ENCODE results near the gene ZNF526. TPM values are rescaled to one million over a fixed set of nuclear protein-coding genes. Genes with fewer than 3 reads are reported as not detected.
A peak's percentile ranks its signal among the peaks of the same experiment; 100 is the strongest.

ZNF526 gene
- total and polyA plus RNA-seq, 4 donors, result 1.7 to 8.8 (median 3.8) TPM

- Histone ChIP-seq H3K27ac (ENCODE audit: low read depth in 1 of 2, low read length in 2 of 2) (no peak overlapping the region), H3K4me3 (ENCODE audit: low read depth in 1 of 3, low read length in 3 of 3) (no peak overlapping the region), H3K9me3 (ENCODE audit: control insufficient read depth in 4 of 4, low read length in 3 of 4) (no peaks in the 10 kb centered on the region), H3K36me3 (ENCODE audit: control insufficient read depth in 4 of 4, insufficient read depth in 3 of 4, low read depth in 1 of 4, low read length in 3 of 4) (peaks cover 0 to 12% (median 5%) of the 10 kb centered on the region in 4 donors), H3K9ac (ENCODE audit: low read depth in 1 of 2, low read length in 2 of 2) (no peak overlapping the region), H3K27me3 (ENCODE audit: control insufficient read depth in 4 of 4, insufficient read depth in 4 of 4, low read length in 3 of 4) (no peaks in the 10 kb centered on the region), H3K4me1 (ENCODE audit: control insufficient read depth in 4 of 4, insufficient read depth in 4 of 4, low read length in 3 of 4) (peaks cover 17 to 57% (median 31%) of the 10 kb centered on the region in 4 donors)
- TF ChIP-seq SP1 (IDR thresholded peaks at IDR 0.05), result no peak
- TF ChIP-seq FOXA2 (IDR thresholded peaks at IDR 0.05), result no peak
- TF ChIP-seq EGR1 (IDR thresholded peaks at IDR 0.05; ENCODE audit: low read depth in 2 of 2), result no peak
- no peak for TF ChIP-seq HNF4A (conservative IDR thresholded peaks at IDR 0.05)
- 93% methylated on average over 41 of the region's 41 CpGs for WGBS
- no peak for DNase-seq (ENCODE audit: low spot score)
Measured at GRCh38 chr19:42248270-42249148, 28.4 kb downstream of the ZNF526 start.

- H3K36me3 ChIP-seq (ENCODE audit: control insufficient read depth in 4 of 4, insufficient read depth in 3 of 4, low read depth in 1 of 4, low read length in 3 of 4), result peaks cover 0 to 12% (median 5%) of the 10 kb centered on the region in 4 donors
- TF ChIP-seq HNF4A (conservative IDR thresholded peaks at IDR 0.05) (no peak), SP1 (IDR thresholded peaks at IDR 0.05) (no peak), GABPA (IDR thresholded peaks at IDR 0.05 in 1 of 2, conservative IDR thresholded peaks at IDR 0.05 in 1 of 2) (no peak), HNF4G (IDR thresholded peaks at IDR 0.05) (no peak), JUND (IDR thresholded peaks at IDR 0.05) (no peak), CTCF (IDR thresholded peaks at IDR 0.05; ENCODE audit: low read depth, low read length, missing input control) (no peak)
- H3K9ac ChIP-seq (ENCODE audit: low read depth in 1 of 2, low read length in 2 of 2), result no peak overlapping the region
- no peaks in the 10 kb centered on the region for H3K27me3 ChIP-seq (ENCODE audit: control insufficient read depth in 4 of 4, insufficient read depth in 4 of 4, low read length in 3 of 4)
- DNase-seq (ENCODE audit: low spot score), result peak; percentile 31
- no peak overlapping the region for H3K27ac ChIP-seq (ENCODE audit: low read depth in 1 of 2, low read length in 2 of 2)
- H3K4me1 ChIP-seq (ENCODE audit: control insufficient read depth in 4 of 4, insufficient read depth in 4 of 4, low read length in 3 of 4), result peaks cover 17 to 52% (median 31%) of the 10 kb centered on the region in 4 donors
- no peaks in the 10 kb centered on the region for H3K9me3 ChIP-seq (ENCODE audit: control insufficient read depth in 4 of 4, low read length in 3 of 4)
- 88% methylated on average over 36 of the region's 36 CpGs for WGBS
- no peak overlapping the region for H3K4me3 ChIP-seq (ENCODE audit: low read depth in 1 of 3, low read length in 3 of 3)
Measured at GRCh38 chr19:42249149-42249750, 29.1 kb downstream of the ZNF526 start.

- no peaks in the 10 kb centered on the region for H3K27me3 ChIP-seq (ENCODE audit: control insufficient read depth in 4 of 4, insufficient read depth in 4 of 4, low read length in 3 of 4)
- peak overlapping the region in 1 of 2 donors; percentile 72 for H3K27ac ChIP-seq (ENCODE audit: low read depth in 1 of 2, low read length in 2 of 2)
- 87% methylated on average over 6 of the region's 6 CpGs for WGBS
- no peak overlapping the region for H3K9ac ChIP-seq (ENCODE audit: low read depth in 1 of 2, low read length in 2 of 2)
- no peak for DNase-seq (ENCODE audit: low spot score)
- no peaks in the 10 kb centered on the region for H3K9me3 ChIP-seq (ENCODE audit: control insufficient read depth in 4 of 4, low read length in 3 of 4)
- H3K36me3 ChIP-seq (ENCODE audit: control insufficient read depth in 4 of 4, insufficient read depth in 3 of 4, low read depth in 1 of 4, low read length in 3 of 4), result peaks cover 0 to 12% (median 5%) of the 10 kb centered on the region in 4 donors
- H3K4me3 ChIP-seq (ENCODE audit: low read depth in 1 of 3, low read length in 3 of 3), result no peak overlapping the region
- H3K4me1 ChIP-seq (ENCODE audit: control insufficient read depth in 4 of 4, insufficient read depth in 4 of 4, low read length in 3 of 4), result peaks cover 17 to 50% (median 30%) of the 10 kb centered on the region in 4 donors
- no peak for TF ChIP-seq REST (IDR thresholded peaks at IDR 0.05)
- TF ChIP-seq TAF1 (conservative IDR thresholded peaks at IDR 0.05), result no peak
- no peak for TF ChIP-seq SP1 (IDR thresholded peaks at IDR 0.05)
- no peak for TF ChIP-seq RXRA (IDR thresholded peaks at IDR 0.05)
- TF ChIP-seq FOXA2 (IDR thresholded peaks at IDR 0.05), result no peak
- TF ChIP-seq GABPA (IDR thresholded peaks at IDR 0.05 in 1 of 2, conservative IDR thresholded peaks at IDR 0.05 in 1 of 2), result no peak
- no peak for TF ChIP-seq ATF3 (IDR thresholded peaks at IDR 0.05)
- TF ChIP-seq ZBTB33 (IDR thresholded peaks at IDR 0.05), result no peak
- TF ChIP-seq MAX (IDR thresholded peaks at IDR 0.05), result no peak
- TF ChIP-seq CTCF (IDR thresholded peaks at IDR 0.05; ENCODE audit: low read depth, low read length, missing input control), result no peak
- TF ChIP-seq EGR1 (IDR thresholded peaks at IDR 0.05; ENCODE audit: low read depth in 2 of 2), result no peak
Measured at GRCh38 chr19:42249769-42250168, 29.7 kb downstream of the ZNF526 start.
